ENCODE results near the gene SPINK1. TPM values are rescaled to one million over a fixed set of nuclear protein-coding genes. Genes with fewer than 3 reads are reported as not detected.

Gene SPINK1
- polyA plus RNA-seq, 1 donor (not counting 4 experiments of a cell fraction or from before 2014, with no cell fraction given), result 0.17 TPM

GRCh38 chr5:147779694-147780093 is 51.8 kb downstream of the SPINK1 start:
- DNase-seq (ENCODE audit: low read depth, low spot score) (no peak), FAIRE-seq (no peak)
- Histone ChIP-seq H3K79me2 (ENCODE audit: control insufficient read depth, insufficient read depth, low read length) (no peaks in the 10 kb centered on the region), H3K36me3 (ENCODE audit: control insufficient read depth in 2 of 2, extremely low read depth in 1 of 2, insufficient read depth in 2 of 2, low read length in 2 of 2) (no peaks in the 10 kb centered on the region), H3K9me3 (ENCODE audit: control insufficient read depth, low read depth, low read length) (no peaks in the 10 kb centered on the region), H3K4me3 (ENCODE audit: control insufficient read depth in 2 of 3, extremely low read depth in 1 of 3, insufficient read depth in 2 of 3, low read depth in 1 of 3, low read length in 3 of 3) (no peak overlapping the region), H3K9me1 (ENCODE audit: control insufficient read depth, extremely low read depth, insufficient read depth, low read length) (no peaks in the 10 kb centered on the region), H3K27me3 (ENCODE audit: control insufficient read depth, extremely low read depth, insufficient read depth, low read length) (no peaks in the 10 kb centered on the region), H3K4me2 (ENCODE audit: control insufficient read depth, extremely low read depth, insufficient read depth, low read depth, low read length) (no peak overlapping the region), H4K20me1 (ENCODE audit: control insufficient read depth, extremely low read depth, insufficient read depth, low read length) (no peaks in the 10 kb centered on the region), H3K27ac (ENCODE audit: control insufficient read depth, insufficient read depth, low read length) (no peak overlapping the region), H3K9ac (ENCODE audit: control insufficient read depth, extremely low read depth, insufficient read depth, low read length) (no peak overlapping the region), H3K4me1 (ENCODE audit: control insufficient read depth, extremely low read depth, insufficient read depth, low read length) (no peaks in the 10 kb centered on the region), H2AFZ (ENCODE audit: control insufficient read depth, low read length) (no peak overlapping the region)
- TF ChIP-seq CTCF (optimal IDR thresholded peaks at IDR 0.05 in 1 of 3, IDR thresholded peaks at IDR 0.05 in 1 of 3, conservative IDR thresholded peaks at IDR 0.05 in 1 of 3; ENCODE audit: extremely low read depth in 1 of 3, insufficient read depth in 2 of 3, low read length in 3 of 3) (no peak), EZH2 (IDR thresholded peaks at IDR 0.05; ENCODE audit: low read length) (no peak)
- dilution Hi-C loops (cut with MboI; ENCODE audit: extremely low pct_ligation_motif_present, low sequenced_read_pairs), result no loop called here

GRCh38 chr5:147776989-147777388 is 54.5 kb downstream of the SPINK1 start:
- Histone ChIP-seq H3K27ac (ENCODE audit: control insufficient read depth, insufficient read depth, low read length) (no peak overlapping the region), H4K20me1 (ENCODE audit: control insufficient read depth, extremely low read depth, insufficient read depth, low read length) (no peaks in the 10 kb centered on the region), H3K9me3 (ENCODE audit: control insufficient read depth, low read depth, low read length) (no peaks in the 10 kb centered on the region), H3K79me2 (ENCODE audit: control insufficient read depth, insufficient read depth, low read length) (no peaks in the 10 kb centered on the region), H3K4me1 (ENCODE audit: control insufficient read depth, extremely low read depth, insufficient read depth, low read length) (no peaks in the 10 kb centered on the region), H3K4me2 (ENCODE audit: control insufficient read depth, extremely low read depth, insufficient read depth, low read depth, low read length) (no peak overlapping the region), H3K27me3 (ENCODE audit: control insufficient read depth, extremely low read depth, insufficient read depth, low read length) (no peaks in the 10 kb centered on the region), H3K9ac (ENCODE audit: control insufficient read depth, extremely low read depth, insufficient read depth, low read length) (no peak overlapping the region), H3K36me3 (ENCODE audit: control insufficient read depth in 2 of 2, extremely low read depth in 1 of 2, insufficient read depth in 2 of 2, low read length in 2 of 2) (no peaks in the 10 kb centered on the region), H3K4me3 (ENCODE audit: control insufficient read depth in 2 of 3, extremely low read depth in 1 of 3, insufficient read depth in 2 of 3, low read depth in 1 of 3, low read length in 3 of 3) (no peak overlapping the region), H3K9me1 (ENCODE audit: control insufficient read depth, extremely low read depth, insufficient read depth, low read length) (no peaks in the 10 kb centered on the region), H2AFZ (ENCODE audit: control insufficient read depth, low read length) (no peak overlapping the region)
- DNase-seq (ENCODE audit: low read depth, low spot score), result no peak
- dilution Hi-C loops (cut with MboI; ENCODE audit: extremely low pct_ligation_motif_present, low sequenced_read_pairs), result no loop called here
- no peak for TF ChIP-seq EZH2 (IDR thresholded peaks at IDR 0.05; ENCODE audit: low read length)
- no peak for TF ChIP-seq CTCF (optimal IDR thresholded peaks at IDR 0.05 in 1 of 3, IDR thresholded peaks at IDR 0.05 in 1 of 3, conservative IDR thresholded peaks at IDR 0.05 in 1 of 3; ENCODE audit: extremely low read depth in 1 of 3, insufficient read depth in 2 of 3, low read length in 3 of 3)
- FAIRE-seq, result no peak

Other genes starting within 250 kb of the SPINK1 start
- not detected in 3 replicates for gene JAKMIP2, start 48.9 kb downstream of the SPINK1 start, polyA plus RNA-seq
- not detected in 3 replicates for gene SCGB3A2, start 47.0 kb upstream of the SPINK1 start, polyA plus RNA-seq
- 0.75 to 2.1 TPM (median 1.0 TPM) in 3 replicates for gene C5orf46, start 74.9 kb upstream of the SPINK1 start, polyA plus RNA-seq
- gene SPINK5, start 232.3 kb upstream of the SPINK1 start, polyA plus RNA-seq, result 16.6 to 29.2 TPM (median 22.6 TPM) in 3 replicates